H1 (cell line): ENCODE measurements around the gene PAK5. TPM values are rescaled to one million over a fixed set of nuclear protein-coding genes. Genes with fewer than 3 reads are reported as not detected.

Experiments
- CHD2 ChIP-seq: IDR thresholded peaks from 2 replicates; pipeline ENCODE4 v1.6.1; 2012; ENCODE audit warnings: low read length, improper control_type of control experiment
- TAF1 ChIP-seq: IDR thresholded peaks from 2 replicates; pipeline ENCODE4 v1.6.1; 2011; ENCODE audit warnings: mild to moderate bottlenecking, low read depth, low read length
- TCF12 ChIP-seq: IDR thresholded peaks from 2 replicates; pipeline ENCODE4 v1.6.1; 2011; ENCODE audit warnings: low read depth, mild to moderate bottlenecking, low read length
- polyA plus RNA-seq, 7 experiments: library from polyadenylated mRNA; depleted of rRNA in 3 of 7; stranded (reverse) in 5 of 7; unstranded in 2 of 7; fragments of >200 nt in 5 of 7; fragments of 200-250 nt in 2 of 7; gene quantifications; 1 replicate in 5 of 7; 2 replicates in 1 of 7; 4 replicates in 1 of 7; pipeline versions ENCODE4 v1.2.1 to v1.2.3, GENCODE V29; 2011 to 2013; ENCODE audit warnings: missing spikeins in 2 of 7, mixed read lengths in 2 of 7
- total RNA-seq: library from RNA; stranded (reverse); fragmentation: NEBNext Ultra II Directional; extraction: Animal tissue kit (Norgen Biotek cat#: 25700); gene quantifications from 2 replicates; pipeline ENCODE4 v1.2.1, GENCODE V29; 2021
- TF ChIP-seq, protein P1 (sequence below): fragments of 300-600 bp; sonication (generic); IDR thresholded peaks from 2 replicates; pipeline ENCODE4 v1.7.1; 2012; ENCODE audit warnings: low read length, moderate library complexity, mild to moderate bottlenecking, inconsistent platforms; ENCODE audit not compliant: insufficient replicate concordance
- TF ChIP-seq, protein P2 (sequence below): IDR thresholded peaks from 2 replicates; pipeline ENCODE4 v1.6.1; 2012; ENCODE audit warnings: low read length, inconsistent platforms

The PAK5 gene
- total and polyA plus RNA-seq, 2 of the 8 experiments (the other 6 are each of a cell fraction or from before 2014, with no cell fraction given): 0.54 to 0.80 TPM

DNA sequence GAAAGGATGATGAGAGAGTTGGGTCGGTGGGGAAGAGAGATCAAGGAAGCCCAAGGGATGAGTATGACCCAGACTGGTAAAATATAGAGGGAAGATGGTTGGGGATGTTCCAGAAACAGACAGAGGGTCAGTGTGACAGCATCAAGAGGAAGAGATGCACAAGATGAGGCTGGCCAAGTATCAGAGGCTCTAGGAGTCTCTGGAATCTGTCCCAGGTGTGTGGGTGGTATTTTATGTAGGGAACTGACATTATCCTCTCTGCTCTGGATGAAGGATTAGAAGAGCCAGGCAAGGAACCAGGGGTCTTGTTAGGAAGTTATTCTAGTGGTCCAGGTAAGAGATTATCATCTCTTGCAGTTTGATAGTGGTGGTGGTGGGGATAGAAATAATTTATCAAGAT, 3.6 kb downstream of the PAK5 start (continued):
- TF ChIP-seq, protein P1, sequence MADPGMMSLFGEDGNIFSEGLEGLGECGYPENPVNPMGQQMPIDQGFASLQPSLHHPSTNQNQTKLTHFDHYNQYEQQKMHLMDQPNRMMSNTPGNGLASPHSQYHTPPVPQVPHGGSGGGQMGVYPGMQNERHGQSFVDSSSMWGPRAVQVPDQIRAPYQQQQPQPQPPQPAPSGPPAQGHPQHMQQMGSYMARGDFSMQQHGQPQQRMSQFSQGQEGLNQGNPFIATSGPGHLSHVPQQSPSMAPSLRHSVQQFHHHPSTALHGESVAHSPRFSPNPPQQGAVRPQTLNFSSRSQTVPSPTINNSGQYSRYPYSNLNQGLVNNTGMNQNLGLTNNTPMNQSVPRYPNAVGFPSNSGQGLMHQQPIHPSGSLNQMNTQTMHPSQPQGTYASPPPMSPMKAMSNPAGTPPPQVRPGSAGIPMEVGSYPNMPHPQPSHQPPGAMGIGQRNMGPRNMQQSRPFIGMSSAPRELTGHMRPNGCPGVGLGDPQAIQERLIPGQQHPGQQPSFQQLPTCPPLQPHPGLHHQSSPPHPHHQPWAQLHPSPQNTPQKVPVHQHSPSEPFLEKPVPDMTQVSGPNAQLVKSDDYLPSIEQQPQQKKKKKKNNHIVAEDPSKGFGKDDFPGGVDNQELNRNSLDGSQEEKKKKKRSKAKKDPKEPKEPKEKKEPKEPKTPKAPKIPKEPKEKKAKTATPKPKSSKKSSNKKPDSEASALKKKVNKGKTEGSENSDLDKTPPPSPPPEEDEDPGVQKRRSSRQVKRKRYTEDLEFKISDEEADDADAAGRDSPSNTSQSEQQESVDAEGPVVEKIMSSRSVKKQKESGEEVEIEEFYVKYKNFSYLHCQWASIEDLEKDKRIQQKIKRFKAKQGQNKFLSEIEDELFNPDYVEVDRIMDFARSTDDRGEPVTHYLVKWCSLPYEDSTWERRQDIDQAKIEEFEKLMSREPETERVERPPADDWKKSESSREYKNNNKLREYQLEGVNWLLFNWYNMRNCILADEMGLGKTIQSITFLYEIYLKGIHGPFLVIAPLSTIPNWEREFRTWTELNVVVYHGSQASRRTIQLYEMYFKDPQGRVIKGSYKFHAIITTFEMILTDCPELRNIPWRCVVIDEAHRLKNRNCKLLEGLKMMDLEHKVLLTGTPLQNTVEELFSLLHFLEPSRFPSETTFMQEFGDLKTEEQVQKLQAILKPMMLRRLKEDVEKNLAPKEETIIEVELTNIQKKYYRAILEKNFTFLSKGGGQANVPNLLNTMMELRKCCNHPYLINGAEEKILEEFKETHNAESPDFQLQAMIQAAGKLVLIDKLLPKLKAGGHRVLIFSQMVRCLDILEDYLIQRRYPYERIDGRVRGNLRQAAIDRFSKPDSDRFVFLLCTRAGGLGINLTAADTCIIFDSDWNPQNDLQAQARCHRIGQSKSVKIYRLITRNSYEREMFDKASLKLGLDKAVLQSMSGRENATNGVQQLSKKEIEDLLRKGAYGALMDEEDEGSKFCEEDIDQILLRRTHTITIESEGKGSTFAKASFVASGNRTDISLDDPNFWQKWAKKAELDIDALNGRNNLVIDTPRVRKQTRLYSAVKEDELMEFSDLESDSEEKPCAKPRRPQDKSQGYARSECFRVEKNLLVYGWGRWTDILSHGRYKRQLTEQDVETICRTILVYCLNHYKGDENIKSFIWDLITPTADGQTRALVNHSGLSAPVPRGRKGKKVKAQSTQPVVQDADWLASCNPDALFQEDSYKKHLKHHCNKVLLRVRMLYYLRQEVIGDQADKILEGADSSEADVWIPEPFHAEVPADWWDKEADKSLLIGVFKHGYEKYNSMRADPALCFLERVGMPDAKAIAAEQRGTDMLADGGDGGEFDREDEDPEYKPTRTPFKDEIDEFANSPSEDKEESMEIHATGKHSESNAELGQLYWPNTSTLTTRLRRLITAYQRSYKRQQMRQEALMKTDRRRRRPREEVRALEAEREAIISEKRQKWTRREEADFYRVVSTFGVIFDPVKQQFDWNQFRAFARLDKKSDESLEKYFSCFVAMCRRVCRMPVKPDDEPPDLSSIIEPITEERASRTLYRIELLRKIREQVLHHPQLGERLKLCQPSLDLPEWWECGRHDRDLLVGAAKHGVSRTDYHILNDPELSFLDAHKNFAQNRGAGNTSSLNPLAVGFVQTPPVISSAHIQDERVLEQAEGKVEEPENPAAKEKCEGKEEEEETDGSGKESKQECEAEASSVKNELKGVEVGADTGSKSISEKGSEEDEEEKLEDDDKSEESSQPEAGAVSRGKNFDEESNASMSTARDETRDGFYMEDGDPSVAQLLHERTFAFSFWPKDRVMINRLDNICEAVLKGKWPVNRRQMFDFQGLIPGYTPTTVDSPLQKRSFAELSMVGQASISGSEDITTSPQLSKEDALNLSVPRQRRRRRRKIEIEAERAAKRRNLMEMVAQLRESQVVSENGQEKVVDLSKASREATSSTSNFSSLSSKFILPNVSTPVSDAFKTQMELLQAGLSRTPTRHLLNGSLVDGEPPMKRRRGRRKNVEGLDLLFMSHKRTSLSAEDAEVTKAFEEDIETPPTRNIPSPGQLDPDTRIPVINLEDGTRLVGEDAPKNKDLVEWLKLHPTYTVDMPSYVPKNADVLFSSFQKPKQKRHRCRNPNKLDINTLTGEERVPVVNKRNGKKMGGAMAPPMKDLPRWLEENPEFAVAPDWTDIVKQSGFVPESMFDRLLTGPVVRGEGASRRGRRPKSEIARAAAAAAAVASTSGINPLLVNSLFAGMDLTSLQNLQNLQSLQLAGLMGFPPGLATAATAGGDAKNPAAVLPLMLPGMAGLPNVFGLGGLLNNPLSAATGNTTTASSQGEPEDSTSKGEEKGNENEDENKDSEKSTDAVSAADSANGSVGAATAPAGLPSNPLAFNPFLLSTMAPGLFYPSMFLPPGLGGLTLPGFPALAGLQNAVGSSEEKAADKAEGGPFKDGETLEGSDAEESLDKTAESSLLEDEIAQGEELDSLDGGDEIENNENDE: no peak
- TF ChIP-seq, protein P2, sequence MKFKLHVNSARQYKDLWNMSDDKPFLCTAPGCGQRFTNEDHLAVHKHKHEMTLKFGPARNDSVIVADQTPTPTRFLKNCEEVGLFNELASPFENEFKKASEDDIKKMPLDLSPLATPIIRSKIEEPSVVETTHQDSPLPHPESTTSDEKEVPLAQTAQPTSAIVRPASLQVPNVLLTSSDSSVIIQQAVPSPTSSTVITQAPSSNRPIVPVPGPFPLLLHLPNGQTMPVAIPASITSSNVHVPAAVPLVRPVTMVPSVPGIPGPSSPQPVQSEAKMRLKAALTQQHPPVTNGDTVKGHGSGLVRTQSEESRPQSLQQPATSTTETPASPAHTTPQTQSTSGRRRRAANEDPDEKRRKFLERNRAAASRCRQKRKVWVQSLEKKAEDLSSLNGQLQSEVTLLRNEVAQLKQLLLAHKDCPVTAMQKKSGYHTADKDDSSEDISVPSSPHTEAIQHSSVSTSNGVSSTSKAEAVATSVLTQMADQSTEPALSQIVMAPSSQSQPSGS: no peak
- TF ChIP-seq CHD2 (no peak), TCF12 (no peak), TAF1 (no peak)
